GM21619 (cell line): ENCODE data around the gene DLG2.

Source experiments
- ATAC-seq: cut with Tn5 transposase; IDR thresholded peaks from one replicate; pipeline ENCODE4 v1.9.1; 2021; ENCODE audit not compliant: unreplicated experiment

DLG2 gene

DNA sequence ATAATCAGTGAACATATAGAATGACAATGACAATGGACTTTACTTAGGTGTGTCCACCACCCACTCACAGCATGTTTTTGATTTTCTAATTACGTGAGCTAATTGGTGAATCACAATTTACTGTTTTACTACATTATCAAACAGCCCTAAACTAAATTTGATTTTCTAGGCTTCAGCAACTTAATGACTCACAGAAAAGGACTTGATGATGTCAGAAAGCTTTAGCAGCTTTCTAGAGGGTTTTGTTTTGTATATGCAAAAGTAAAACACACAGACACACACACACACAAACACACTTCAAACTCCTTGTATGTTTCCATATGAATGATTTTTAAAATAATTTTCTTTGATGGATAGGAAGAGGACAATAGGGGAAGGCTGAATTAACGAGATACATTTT lies 1462.4 kb downstream of the DLG2 start:
- ATAC-seq = no peak

DNA sequence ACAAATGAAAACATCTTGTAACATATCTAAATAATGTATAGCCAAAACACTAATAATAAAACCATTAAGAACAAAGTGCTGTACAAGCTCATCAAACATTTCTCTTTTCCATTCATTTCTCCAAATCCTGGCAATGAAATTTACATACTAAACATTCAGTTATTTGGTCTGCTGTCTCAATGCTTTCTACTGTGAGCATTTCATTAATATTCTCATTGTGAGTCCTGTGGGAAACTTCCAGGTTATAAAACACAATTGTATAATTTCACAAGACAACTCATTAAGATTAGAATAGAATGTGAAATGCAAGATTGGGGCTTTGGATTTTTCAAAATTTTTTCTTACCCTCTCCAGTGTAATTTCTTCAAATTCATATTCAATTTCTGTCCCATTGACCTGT lies 1464.0 kb downstream of the DLG2 start:
- no peak for ATAC-seq

DNA sequence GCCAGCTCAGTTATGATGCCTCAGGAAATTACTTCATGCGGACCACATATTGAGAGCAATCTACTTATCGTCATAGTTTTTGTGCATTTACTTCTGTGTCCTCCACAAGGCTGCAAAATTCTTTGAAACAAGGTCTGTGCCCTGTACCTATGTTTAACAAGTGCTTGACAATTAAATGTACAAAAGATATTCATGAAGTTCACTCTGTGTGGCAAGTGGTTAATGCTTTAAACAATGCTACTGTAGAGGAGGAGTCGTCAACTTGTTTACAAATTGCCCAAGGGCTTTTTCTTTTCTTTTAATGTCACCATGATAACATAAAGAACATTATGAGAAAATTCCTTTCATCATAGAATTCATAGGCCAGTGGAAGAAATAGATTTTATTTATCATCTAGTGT lies 1469.5 kb downstream of the DLG2 start:
- ATAC-seq = no peak

DNA sequence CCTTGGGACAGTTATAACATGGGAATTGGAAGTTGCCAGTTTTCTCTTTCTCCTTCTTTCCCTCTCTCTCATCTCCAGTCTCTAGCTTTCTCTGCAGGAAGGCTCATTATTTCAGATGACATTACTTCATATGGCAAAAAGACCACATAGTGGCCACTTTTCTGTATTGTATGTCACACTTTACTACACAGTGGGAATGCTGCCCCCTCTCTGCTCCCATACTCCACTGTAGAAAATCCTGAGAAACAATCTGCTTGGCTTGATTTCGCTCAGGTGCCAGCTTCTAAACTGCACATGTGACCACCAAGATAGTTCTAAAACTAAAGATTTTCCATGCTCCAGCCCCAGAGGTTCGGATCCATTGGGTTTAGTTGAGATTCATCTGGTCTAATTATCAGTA lies 1480.3 kb downstream of the DLG2 start:
- ATAC-seq = no peak

DNA sequence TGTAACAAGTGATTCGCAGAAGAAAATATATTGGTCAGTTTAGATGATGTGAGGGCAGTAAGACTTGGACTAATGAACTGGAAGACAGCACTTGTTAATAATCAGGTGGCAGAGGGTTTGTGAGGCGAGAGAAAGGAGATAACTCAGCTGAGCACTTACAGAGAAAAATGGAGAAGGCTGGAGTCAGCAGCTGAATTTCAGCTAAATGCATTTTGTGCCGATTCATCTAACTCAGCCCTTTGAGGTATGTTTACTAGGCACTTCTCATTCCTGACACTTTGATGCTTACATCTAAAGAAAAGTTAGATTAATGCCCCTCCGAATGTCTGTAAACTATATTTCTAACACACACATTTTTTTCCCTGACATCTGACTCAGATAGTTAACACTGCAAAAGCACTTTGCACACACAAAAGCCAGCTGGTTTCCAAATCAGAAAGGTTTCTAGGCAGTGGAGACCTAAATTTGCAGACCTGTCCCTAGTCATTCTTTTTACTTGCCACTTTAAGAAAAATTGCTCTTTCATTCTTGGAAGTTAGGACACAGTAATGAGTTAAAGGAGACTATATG lies 1481.4 kb downstream of the DLG2 start:
- no peak for ATAC-seq

DNA sequence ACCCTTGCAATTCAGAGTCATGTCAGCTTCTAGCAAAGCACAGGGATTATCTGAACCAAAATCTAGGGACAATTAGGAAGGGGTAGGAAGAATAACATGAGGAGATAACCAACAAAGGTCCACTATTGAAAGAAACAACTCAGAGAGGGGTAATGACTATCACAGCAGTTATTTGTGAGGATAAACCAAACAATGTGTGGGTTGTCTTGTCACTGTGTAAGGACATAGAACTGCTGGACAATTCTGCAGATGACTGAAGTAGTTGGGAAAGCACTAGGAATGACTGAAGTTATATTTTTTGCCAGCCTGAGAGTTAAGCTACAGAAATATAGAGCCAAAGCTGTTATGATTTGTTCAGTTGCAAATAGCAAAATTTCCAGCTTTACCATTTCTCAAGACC lies 1482.6 kb downstream of the DLG2 start:
- ATAC-seq = no peak

DNA sequence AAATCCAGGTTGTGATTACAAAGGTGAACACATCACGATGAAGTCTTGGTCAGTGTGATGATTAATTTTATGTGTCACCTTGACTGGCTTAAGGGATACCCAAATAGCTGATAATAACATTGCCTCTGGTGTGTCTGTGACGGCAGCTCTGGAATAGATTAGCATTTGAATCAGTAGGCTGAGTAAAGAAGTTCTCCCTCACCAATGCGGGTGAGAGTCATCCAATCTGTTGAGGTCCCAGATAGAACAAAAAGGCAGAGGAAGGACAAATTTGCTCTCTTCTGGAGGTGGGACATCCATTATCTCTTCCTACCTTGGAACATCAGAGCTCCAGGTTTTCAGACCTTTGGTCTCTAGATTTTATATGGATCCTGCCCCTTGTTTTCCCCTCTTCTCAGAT lies 1484.7 kb downstream of the DLG2 start:
- ATAC-seq = no peak

DNA sequence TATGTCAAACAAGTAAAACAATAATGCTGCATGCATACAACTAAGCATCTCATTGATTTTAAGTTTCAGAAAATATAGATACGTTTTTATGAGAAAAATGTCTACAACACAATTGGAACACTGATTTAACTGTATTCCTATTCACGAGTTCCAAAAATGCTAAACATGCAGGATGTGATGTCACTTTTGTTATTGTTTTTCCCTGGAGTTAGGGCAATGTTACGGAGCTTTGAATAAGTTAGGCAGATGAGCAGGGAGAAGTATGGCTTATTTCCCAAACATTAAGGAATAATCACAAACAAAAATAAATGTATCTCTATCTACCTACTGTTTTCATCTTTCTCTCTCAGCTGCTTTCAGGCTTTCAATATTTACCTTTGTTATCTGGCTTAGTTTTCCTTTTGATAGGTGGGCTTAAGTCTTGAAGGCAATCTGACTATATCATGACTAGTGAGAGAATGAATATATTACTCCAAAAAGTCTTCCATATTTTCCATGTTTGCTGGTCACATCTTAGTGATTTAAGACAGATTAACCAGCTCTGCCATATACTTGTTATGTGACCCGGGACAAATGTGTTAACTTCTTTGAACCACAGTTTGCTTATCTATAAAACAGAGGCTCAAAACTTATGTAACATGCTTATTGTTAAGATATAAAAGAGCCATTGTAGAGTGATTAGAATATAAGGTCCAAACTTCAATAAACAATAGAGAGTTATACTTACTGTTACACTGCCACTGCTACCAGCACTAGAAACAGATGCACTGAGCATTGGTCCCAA lies 1486.6 kb downstream of the DLG2 start:
- ATAC-seq = no peak

DNA sequence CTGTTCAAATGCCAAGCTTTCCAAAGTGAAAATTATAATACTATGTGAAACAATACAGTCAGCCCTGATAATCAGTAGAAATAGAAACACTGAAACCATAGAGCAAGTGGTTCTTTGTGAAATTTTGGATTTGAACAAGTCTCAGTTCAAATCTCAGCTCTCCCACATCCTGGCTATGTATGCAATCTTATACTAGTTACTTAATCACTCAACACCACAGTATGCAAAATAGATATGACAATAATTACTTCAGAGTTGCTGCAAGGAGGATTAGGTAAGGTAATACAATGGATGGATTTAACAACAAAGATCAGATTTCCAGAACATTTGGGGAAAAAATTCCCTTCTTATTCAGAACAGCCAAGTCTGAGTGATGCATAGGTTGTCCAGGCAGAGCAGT lies 1489.2 kb downstream of the DLG2 start:
- ATAC-seq = no peak

DNA sequence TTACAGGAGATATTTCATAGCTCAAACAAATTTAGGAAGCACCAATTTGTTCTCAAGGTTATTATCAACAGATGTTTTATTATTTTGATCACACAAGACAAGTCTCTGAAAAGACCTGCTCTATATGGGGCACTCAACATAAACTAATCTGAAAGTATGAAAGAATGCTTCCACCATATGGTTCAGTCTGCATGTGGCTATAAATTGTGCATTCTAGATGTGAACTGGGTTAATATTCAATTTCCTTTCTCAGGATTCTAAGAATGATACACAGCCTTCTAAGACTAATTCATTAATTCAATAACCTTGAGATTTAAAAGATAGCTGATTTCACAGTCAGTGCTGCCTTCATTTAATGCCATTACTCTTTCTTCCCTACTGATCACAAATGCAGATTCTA lies 1489.6 kb downstream of the DLG2 start:
- no peak for ATAC-seq

DNA sequence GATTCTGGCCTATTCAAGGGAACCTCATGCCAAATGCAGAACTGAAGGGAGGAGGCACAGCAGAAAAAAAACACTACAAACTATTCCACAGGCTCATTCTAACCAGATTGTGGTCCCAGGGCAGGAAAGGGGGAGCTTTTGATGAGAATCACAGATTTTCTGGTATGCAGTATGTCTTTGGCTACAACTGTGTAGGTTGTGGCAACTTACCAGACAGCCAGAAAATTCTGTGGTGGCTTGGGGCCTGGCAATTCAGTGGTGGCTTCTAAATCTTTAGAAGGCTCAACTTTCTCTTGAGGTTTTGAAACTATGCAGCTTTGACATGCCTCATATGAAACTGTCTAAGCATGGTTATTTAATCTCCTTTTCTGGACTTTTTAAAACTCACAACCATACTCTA lies 1490.2 kb downstream of the DLG2 start:
- ATAC-seq = no peak

DNA sequence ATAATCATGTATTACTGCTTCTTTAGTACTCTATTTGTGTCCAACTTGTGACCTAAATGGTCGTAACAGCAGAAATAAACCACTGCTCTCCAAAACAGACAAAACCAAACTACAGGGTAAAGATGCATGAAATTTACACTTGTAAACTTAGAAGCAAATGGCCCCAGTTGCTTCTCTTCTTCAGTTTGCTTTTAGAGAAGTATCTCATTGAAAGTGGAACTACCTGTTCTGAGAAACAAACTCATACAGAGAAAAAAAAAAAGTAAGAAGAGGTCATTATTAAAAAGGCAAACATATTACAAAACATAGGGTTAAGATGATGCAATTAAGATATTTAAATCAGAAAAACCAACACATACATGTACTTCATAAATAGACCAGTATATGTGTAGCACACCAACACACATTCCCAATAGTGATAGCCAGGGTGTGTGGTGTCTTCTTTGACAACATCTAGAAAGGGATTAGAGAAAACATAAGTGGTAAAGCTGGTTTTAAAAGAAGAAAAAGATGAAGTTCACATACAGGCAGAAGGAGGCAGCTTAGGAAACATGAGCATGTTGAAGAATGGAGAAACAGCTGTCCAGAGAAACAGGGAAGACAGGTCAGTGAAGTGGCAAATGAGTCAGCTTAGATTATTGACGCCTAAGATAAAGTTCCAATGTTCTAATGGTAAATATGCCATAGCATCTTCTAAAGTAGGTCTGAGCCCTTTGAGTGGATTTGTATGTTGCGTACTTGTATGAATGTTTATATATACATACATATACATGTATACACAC lies 1496.3 kb downstream of the DLG2 start:
- ATAC-seq = no peak

DNA sequence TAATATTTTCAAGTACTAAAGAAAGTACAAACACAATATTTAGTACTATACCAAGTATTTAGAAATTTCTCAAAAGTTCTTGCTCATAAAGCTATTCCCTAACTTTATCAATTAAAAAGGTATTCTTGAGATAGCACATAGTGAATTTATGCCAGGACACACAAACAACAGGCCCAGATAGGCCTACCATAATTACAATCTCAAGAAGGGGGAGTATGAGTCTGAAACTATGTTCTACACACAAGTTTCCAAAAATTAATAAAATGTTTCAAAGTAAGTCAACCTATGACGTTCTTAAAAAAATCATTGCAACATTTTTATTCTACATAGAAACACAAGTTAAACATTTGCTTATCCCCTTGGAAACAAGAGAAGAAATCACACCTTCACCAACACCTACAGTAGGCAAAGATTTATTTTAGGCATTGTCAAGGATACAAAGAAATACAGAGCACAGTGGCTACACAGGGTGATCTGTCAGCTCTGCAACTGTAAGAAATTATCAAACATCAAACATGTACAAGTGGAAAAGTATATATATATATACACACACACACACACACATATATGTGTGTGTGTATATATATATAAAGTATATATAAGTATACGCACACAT lies 1497.1 kb downstream of the DLG2 start:
- ATAC-seq = no peak

DNA sequence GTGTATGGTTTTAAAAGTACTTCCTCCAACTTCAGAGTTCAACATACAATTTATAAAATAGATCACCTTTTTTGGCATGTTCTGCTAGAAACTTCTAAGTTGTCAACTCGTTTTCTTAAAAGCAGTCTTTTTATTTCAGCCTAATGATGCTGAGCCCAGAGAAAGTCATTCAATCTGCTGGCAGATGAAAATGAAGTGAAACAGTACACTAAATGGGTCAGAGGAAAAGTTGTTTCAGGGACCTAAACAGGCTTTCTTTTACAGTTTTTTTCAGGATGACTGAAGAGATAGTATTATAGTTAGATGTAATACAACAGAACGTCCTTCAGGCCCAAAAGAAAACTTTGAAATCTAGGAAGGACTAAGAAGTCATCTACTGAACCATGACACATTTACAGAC lies 1498.3 kb downstream of the DLG2 start:
- ATAC-seq = no peak

DNA sequence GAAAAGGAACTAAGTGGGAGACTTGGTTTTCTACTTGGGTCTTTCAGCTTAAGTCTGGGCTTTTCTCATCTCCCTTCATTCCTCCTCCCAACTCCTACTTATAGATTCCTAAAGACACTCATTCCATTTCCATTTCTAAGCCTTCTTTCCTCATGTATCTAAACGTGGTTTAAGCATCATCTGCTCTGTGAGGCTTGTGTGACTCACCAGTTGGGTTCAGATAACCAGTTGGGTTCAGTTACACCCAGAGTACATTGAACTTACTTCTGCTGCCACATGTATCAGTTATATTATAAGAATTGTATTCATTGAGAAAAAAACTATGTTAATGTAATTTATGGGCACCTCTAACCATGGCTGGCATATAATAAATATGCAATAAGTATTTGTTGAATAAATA lies 1509.8 kb downstream of the DLG2 start:
- ATAC-seq = no peak

DNA sequence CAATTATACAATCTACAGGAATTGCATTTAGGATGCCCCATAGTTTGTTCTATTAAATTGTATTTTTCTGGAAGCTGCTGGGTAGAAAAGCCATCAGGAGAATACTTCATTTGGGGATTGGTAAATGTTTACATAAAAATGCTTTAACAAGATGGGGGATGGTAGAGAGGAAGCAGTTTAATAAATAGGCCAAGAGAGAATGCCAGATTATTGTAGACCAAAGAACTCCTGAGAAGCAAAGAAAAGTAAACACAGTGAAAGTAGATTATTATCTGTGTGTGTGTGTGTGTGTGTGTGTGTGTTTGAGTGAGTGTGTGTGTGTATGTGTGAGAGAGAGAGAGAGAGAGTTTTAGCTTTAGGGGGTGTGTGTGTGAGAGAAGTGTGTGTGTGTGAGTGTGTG lies 1520.6 kb downstream of the DLG2 start:
- ATAC-seq = no peak

DNA sequence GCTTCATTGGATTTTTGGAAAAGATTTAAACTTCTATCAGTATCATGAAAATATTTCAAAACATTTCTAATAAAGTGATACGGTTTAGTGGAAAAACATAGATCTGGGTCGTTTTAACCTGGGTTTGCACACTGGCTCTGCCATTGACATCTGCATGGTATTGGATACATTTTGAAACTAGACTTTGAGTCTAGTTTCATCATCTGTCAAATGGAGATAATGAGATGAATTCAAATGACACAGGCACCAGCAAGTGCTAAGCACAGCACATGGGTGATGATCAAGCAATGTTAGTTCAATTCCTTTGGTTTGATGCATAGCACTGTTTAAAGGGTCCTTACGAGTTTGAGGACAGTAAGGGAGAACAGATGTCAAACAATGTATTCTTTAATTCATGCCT lies 1522.0 kb downstream of the DLG2 start:
- no peak for ATAC-seq

DNA sequence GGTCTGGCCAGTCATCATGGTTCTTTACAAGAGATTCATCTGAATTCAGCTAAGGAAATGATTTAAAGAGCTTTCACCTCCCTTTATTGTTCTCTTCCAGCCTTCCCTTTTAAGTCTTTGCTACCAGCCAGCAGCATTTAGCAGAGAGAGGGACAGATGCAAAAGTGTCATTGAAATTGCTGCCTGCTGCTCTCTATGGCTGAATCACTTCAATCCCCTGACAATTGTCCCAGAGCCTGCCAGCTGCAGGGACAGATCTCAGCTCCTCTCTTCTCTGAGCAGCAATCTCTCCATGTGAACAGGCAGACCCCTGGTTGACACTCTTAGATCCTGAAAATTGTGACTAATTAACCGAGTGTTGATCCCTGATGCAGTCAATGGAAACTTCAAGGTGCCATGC lies 1524.0 kb downstream of the DLG2 start:
- no peak for ATAC-seq

DNA sequence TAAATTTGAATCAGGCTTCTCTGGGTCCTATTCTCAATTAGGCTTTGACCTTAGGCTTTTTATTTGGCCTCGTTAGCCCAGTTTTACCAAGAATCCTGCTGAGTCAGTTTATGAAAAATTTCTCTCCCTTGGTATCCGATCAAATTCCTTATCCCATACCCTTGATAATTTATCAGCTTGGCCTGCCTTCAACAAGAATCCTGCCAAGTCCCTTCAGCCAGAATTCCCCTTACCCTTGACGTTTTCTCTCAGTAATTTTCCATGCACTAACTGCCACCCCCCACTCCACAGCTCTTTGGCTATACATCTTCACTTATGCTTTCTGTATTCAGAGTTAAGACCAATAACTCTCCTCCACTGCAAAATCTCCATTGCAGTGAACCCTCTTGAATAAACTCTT lies 1530.0 kb downstream of the DLG2 start:
- ATAC-seq = no peak

DNA sequence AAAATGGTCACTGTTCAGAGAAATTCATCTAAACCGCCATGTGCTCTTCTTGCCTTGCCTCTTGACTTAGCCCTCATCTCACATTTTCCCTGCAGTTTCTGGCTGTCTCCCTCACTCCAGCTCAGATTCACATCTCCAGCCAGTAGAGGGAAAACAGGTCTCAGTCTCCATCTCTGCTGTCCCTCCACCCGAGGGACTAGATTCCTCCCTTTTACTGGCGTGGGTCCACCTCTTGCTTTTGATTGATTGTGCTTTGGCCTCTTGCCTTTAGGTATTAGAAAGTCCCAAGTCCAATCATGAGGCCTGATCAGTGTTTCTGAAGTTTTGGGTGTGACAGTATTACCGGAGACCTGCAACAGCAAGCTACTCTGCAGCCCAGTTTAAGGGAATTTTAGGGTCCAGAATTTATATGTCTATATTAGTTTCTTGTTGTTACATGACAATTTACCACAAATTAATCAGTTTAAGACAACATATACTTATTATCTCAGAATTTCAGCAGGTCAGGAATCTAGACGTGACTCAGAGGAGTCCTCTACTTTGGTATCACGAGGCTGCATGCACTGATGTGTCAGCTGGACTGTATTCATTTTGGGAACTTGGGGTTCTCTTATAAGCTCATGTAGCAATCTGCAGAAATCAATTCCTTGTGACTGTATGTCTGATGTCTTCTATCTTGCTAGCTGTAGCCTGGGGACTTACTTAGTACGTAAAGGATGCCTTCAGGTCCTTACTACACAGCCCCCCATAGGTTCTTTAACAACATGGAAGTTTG lies 1535.7 kb downstream of the DLG2 start:
- no peak for ATAC-seq
